HG03565 (cell line): ENCODE results near the gene CCDC27.
"Not testable (repeated sequence)": the region's sequence is repeated elsewhere in the genome, so short reads cannot be mapped to it uniquely, and the experiment has no call there.

Experiments used
- ATAC-seq: cut with Tn5 transposase; IDR thresholded peaks from one replicate; pipeline ENCODE4 v1.9.1; 2021; ENCODE audit warnings: mild to moderate bottlenecking, moderate library complexity; ENCODE audit not compliant: unreplicated experiment

Gene CCDC27

DNA sequence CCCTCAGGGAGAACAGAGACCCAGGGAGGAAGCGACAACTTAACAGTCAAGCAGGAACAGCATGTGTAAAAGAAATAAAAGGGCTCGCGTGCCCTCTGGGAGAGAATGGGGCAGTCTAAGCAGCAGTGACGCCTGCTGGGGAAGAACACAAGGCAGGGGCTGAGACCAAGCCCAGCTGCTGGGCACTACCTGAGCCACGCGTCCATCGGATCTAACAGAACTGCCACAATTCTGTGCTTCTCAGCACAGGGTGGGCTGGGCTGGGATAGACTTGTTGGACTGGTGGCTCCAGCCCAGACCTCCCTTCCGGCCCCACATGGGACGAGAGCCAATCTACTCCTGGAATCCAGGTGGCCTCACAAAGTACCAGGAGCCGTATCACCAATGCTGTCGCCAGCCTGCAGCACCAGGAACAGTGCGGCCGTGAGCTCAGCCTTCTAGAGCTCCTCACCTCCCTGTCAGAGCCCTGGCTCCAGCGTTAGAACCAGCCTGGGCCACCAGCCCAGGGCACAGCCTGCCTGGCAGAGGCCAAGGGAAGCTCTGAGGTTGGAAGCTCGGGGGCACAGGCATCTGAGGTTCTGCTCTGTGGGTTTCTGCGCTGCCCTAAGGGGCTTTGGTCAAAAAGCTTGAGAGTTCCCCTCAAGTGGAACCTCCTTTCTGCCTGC is 36.6 kb downstream of the CCDC27 start:
- ATAC-seq = no peak

GRCh38 chr1:3789421-3790300 is 37.4 kb downstream of the CCDC27 start:
- ATAC-seq = no peak

GRCh38 chr1:3790500-3790923 is 38.3 kb downstream of the CCDC27 start:
- no peak for ATAC-seq

DNA sequence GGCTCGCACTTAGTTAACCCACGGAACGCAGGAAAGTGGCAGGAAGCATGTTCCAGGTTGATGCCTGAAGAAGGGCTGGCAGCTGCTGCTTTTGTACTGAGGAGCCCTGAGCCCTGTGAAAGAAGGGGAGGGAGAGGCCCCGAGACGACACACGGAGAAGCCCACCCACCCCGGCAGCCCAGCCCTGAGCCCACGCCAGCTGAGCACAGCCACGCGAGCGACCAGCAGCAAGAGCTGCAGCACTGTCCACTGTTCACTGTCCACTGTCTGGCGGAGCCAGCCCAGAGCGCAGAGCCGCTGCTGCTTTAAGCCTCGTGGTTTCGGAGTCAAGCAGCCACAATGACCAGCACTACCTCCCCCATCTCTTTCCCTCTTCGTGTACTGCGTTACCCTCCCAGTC is 38.7 kb downstream of the CCDC27 start:
- no peak for ATAC-seq

DNA sequence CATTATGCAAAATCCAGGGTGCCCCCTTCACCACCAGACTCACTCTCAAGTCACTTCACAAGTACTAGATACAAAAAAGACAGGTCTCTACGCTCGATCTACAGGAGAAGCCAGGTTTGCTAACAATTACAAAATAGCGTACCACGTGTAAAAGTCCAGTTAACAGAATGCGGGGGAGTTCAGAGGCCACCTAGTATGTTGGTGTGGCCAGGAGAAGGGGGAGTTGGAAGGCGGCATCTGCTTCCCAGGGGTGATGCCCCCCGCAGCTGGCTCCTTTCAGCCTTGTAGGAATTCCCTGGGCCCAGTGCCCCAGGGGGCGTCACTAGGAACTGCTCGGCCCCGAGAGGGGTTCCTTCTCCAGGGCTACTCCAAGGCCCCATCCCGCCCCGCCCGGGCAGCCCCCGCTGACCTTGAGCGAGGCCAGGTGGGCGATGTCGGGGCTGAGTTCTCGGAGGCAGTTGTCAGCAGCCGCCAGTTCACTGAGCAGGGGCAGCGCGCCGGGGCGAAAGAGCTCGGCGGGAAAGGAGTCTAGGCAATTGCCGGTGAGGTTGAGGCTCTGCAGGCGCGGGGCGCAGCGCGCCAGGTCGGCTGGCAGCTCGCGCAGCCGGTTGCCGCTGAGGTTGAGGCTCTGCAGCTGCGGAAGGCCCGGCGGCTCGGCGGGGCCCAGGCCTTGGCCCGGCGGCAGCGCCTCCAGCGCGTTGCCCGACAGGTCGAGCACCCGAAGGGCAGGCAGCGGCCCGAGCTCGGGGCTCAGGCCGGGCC is 43.4 kb downstream of the CCDC27 start:
- peak; percentile 4 for ATAC-seq

DNA sequence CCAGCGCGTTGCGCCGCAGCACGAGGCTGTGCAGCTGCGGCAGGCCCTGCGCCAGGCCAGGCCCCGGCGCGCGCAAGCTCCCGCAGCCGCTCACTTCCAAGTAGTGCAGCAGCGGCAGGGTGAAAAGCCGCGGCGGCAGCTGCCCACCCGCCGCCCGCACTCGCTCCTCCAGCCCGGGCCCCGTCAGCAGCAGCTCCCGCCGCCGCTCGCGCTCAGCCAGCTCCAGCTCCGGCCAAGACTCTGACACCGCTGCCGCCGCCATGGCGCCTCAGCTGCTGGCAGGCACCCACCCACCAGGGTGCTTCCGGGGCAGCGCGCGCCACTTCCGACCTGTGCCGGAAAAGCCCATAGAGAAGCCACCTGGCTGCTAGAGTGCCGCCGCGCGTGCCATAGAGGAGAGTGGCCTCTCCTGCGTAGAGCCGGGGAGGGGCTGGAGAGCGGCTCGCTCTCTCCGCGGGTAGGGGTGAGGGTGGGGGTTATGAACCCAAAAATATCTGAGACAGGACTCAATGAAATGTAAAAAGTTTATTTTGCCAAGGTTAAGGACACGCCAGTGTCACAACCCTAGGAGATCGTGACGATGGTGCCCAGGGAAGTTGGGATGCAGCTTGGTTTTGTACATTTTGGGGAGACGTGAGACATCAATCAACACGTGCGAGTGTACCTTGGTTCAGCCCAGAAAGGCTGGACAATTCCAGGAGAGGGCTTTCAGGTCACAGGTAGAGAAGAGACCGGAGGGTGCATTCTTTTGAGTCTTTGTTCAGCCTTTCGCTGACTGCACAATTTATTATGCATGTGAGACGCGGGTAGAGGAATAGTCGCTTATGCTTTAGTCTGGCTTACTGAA is 44.2 kb downstream of the CCDC27 start, which contains the start of gene LRRC47:
Gene LRRC47, minus strand, starts transcription at position 284 of the 847 bp plus-strand sequence. Its CDS starts 22 bp downstream, at position 262.
- peak; percentile 91 for ATAC-seq

DNA sequence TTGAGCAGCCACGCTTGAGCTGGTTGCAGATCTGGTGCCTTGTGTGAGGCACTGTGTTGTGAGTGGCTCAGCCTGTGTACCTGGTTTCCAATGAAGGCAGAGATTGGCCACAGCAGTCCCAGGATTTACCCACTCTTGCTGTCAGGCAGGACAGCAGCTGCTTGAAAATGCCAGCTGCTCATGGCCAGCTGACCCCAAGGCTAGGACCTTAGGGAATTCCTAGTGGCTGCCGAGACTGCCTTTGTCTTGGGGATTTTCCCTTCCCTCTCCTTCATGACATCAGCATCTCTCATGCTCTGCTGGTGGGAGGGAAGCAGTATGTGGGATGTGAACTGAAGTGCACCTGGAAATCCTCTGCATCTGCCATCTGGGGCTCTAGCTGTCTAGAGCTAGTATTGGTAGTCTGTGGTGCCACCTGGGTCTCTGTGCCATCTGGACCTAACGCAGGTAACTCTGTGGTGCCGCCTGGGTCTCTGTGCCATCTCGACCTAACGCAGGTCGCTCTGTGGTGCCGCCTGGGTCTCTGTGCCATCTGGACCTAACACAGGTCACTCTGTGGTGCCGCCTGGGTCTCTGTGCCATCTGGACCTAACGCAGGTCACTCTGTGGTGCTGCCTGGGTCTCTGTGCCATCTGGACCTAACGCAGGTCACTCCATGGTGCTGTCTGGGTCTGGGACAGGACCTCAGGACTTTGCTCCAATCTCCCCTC is 47.9 kb downstream of the CCDC27 start:
- no peak for ATAC-seq

- ATAC-seq = not testable (repeated sequence)
Measured at GRCh38 chr1:3800795-3801194, 48.5 kb downstream of the CCDC27 start.

DNA sequence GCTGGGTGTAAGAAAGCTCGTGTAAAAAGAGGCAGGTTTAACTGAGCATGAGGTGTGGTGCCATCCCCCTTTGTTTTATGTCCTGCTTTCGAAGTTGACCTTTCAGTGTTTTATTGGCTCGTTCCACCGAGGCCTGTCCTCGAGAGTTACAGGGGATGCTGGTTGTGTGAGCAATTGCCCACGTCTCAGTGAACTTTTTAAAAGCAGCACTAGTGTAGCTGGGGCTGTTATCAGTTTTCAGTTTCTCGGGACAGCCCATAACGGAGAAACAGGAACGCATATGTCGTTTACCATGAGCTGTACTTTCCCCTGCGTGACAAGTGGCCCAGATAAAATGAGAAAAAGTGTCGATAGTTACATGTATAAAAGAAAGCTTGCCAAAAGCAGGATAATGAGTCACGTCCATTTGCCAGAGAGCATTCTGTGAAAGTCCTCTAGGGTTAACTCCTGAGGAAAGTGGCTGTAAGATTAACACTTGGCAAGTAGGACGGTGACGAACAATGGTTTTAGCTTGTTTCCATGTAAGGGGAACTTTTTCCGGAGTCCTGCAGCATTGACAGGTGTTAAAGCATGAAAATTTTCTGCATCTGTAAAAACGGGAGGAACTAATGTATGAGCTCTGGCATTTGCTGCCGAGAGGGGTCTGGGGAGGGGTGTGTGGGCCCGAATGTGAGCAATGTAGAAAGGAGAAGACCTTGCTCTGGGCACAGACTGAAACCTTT is 51.8 kb downstream of the CCDC27 start:
- ATAC-seq = no peak

GRCh38 chr1:3804627-3804944 is 52.3 kb downstream of the CCDC27 start:
- ATAC-seq = not testable (repeated sequence)

GRCh38 chr1:3805038-3805437 is 52.8 kb downstream of the CCDC27 start:
- no peak for ATAC-seq

DNA sequence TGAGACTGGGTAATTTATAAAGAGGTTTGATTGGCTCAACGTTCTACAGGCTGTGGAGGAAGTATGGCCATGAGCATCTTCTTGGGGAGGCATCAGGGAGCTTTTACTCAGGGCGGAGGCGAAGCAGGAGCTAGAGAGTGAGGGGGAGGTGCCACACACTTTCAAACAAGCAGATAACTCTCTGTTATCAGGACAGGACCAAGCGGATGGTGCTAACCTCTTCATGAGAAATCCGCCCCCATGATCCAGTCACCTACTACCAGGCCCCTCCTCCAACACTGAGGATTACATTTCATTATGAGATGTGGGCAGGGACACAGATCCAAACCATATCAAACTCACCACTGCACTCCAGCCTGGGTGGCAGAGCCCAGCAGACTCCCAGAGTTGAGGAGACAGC is 55.5 kb downstream of the CCDC27 start:
- no peak for ATAC-seq

- no peak for ATAC-seq
Measured at GRCh38 chr1:3809680-3810079, 57.4 kb downstream of the CCDC27 start.

DNA sequence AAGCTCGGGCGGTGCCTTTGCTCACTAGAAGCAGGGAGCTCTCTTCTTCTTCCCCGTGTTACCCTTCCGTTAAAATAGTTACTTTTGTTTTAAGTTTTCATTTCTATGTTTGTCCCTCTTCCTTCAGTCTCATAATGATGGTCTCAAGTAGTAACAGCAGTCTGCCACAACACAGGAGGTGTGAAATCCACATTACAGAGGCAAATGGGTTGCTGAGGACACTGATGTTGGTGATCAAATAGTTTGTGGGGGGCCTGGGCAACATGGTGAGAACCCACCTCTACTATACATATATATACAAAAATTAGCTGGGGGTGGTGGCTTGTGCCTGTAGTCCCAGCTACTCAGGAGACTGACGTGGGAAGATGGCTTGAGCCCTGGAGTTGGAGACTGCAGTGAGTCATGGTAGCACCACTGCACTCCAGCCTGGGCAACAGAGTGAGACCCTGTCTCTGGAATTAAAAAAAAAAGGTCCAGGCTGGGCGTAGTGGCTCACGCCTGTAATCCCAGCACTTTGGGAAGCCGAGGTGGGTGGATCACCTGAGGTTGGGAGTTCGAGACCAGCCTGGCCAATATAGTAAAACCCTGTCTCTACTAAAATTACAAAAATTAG is 58.0 kb downstream of the CCDC27 start:
- ATAC-seq = not testable (repeated sequence)

DNA sequence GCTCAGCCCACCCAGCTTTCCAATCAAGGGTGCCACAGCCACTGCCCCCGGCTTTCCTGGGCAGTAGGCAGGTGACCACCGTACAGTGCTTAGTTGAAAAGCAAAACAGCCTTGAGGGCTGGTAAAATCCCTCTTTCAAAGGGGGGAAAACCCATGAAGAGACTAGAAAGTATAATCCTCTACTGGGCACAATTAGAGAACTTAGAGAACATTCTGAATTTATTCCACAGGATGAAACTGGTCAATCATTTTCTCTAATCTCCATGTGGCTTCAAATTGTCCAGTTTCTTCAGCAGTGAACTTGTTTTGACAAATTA is 59.3 kb downstream of the CCDC27 start:
- ATAC-seq = no peak

DNA sequence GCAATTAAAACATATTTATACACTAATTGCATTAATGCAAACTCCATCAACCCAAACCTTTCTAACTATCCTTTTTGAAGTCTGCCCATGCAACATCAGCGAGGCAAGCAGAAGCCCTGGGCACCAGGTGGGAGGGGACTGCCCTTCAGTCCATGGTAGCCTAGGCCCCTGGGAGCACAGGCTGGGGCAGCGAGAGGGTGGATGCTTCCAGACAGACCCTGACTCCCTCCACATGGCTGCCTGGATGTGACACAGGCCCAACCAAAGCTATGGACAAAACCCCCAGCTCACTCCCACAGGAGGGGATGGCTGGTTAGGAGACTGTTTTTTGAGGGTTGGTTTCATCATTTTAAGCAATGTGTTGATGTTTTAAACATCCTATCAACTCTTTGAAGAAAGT is 61.8 kb downstream of the CCDC27 start:
- ATAC-seq = no peak

GRCh38 chr1:3814771-3815561 is 62.7 kb downstream of the CCDC27 start:
- no peak for ATAC-seq
